ENCODE measurements around the gene UBA6. TPM values are rescaled to one million over a fixed set of nuclear protein-coding genes. Genes with fewer than 3 reads are reported as not detected.

Gene UBA6
- total RNA-seq, 2 experiments from 2014 or later = 116 to 117 TPM

- ChIA-PET CTCF (interaction anchor here (1.0 kb wide), 1 partner anchor 69 kb away, joined by 5 read pairs; the partner anchor contains the start of gene UBA6), POLR2A (interaction anchor here (0.8 to 1.3 kb wide), 4 partner anchors 67 to 109 kb away, joined by 3 read pairs; no protein-coding TSS in a partner anchor)
- H3K4me1 Mint-ChIP-seq = no peaks in the 10 kb centered on the region
- no peak for DNase-seq
- peaks cover 57% of the 10 kb centered on the region for H3K36me3 Mint-ChIP-seq (ENCODE audit: low read depth)
- H3K9me3 Mint-ChIP-seq = no peaks in the 10 kb centered on the region
- no peak overlapping the region for H3K4me3 Mint-ChIP-seq
- no peaks in the 10 kb centered on the region for H3K27me3 Mint-ChIP-seq
- no peak overlapping the region for H3K27ac Mint-ChIP-seq
Measured at GRCh38 chr4:67632492-67632891, 68.5 kb downstream of the UBA6 start.

GRCh38 chr4:67624939-67625338, 76.0 kb downstream of the UBA6 start:
- no peak overlapping the region for H3K27ac Mint-ChIP-seq
- no peaks in the 10 kb centered on the region for H3K9me3 Mint-ChIP-seq
- no peak overlapping the region for H3K4me3 Mint-ChIP-seq
- ChIA-PET POLR2A (no interaction called here), CTCF (no interaction called here)
- no peaks in the 10 kb centered on the region for H3K4me1 Mint-ChIP-seq
- H3K27me3 Mint-ChIP-seq = no peaks in the 10 kb centered on the region
- H3K36me3 Mint-ChIP-seq (ENCODE audit: low read depth) = peaks cover 59% of the 10 kb centered on the region
- DNase-seq = no peak

GRCh38 chr4:67616478-67616877, 84.5 kb downstream of the UBA6 start:
- Mint-ChIP-seq H3K27me3 (no peaks in the 10 kb centered on the region), H3K36me3 (ENCODE audit: low read depth) (peaks cover 71% of the 10 kb centered on the region), H3K9me3 (peaks cover 3% of the 10 kb centered on the region), H3K4me3 (no peak overlapping the region), H3K27ac (no peak overlapping the region), H3K4me1 (no peaks in the 10 kb centered on the region)
- POLR2A ChIA-PET = no interaction called here
- CTCF ChIA-PET = no interaction called here
- DNase-seq = no peak

- H3K27me3 Mint-ChIP-seq = no peaks in the 10 kb centered on the region
- H3K36me3 Mint-ChIP-seq (ENCODE audit: low read depth) = peaks cover 62% of the 10 kb centered on the region
- ChIA-PET POLR2A (no interaction called here), CTCF (no interaction called here)
- DNase-seq = no peak
- H3K4me3 Mint-ChIP-seq = no peak overlapping the region
- no peaks in the 10 kb centered on the region for H3K4me1 Mint-ChIP-seq
- H3K27ac Mint-ChIP-seq = no peak overlapping the region
- peaks cover 3% of the 10 kb centered on the region for H3K9me3 Mint-ChIP-seq
Measured at GRCh38 chr4:67615119-67615518, 85.8 kb downstream of the UBA6 start.

- no peak overlapping the region for H3K27ac Mint-ChIP-seq
Measured at GRCh38 chr4:67614186-67614585, 86.8 kb downstream of the UBA6 start.

GRCh38 chr4:67608027-67608426, 92.9 kb downstream of the UBA6 start:
- no peak overlapping the region for H3K27ac Mint-ChIP-seq
- CTCF ChIA-PET = no interaction called here

More at GRCh38 chr4:67614186-67614585, 86.8 kb downstream of the UBA6 start:
- peaks cover 3% of the 10 kb centered on the region for H3K9me3 Mint-ChIP-seq
- peaks cover 1% of the 10 kb centered on the region for H3K4me1 Mint-ChIP-seq
- no peaks in the 10 kb centered on the region for H3K27me3 Mint-ChIP-seq
- no peak overlapping the region for H3K4me3 Mint-ChIP-seq
- H3K36me3 Mint-ChIP-seq (ENCODE audit: low read depth) = peaks cover 64% of the 10 kb centered on the region
- no peak for DNase-seq
- CTCF ChIA-PET = no interaction called here
- POLR2A ChIA-PET = no interaction called here

GRCh38 chr4:67604749-67605148, 96.2 kb downstream of the UBA6 start:
- no peak for DNase-seq
- H3K27me3 Mint-ChIP-seq = no peaks in the 10 kb centered on the region
- CTCF ChIA-PET = no interaction called here

More at GRCh38 chr4:67608027-67608426, 92.9 kb downstream of the UBA6 start:
- POLR2A ChIA-PET = no interaction called here
- Mint-ChIP-seq H3K27me3 (no peaks in the 10 kb centered on the region), H3K4me1 (peaks cover 8% of the 10 kb centered on the region), H3K36me3 (ENCODE audit: low read depth) (peaks cover 60% of the 10 kb centered on the region), H3K4me3 (peak overlapping the region; percentile 3), H3K9me3 (peaks cover 5% of the 10 kb centered on the region)
- DNase-seq = no peak

GRCh38 chr4:67604029-67604381, 97.0 kb downstream of the UBA6 start:
- no peak overlapping the region for H3K4me3 Mint-ChIP-seq
- no peak for DNase-seq
- H3K27ac Mint-ChIP-seq = no peak overlapping the region
- no peaks in the 10 kb centered on the region for H3K27me3 Mint-ChIP-seq
- H3K4me1 Mint-ChIP-seq = peaks cover 6% of the 10 kb centered on the region
- peaks cover 67% of the 10 kb centered on the region for H3K36me3 Mint-ChIP-seq (ENCODE audit: low read depth)
- POLR2A ChIA-PET = interaction anchor here (1.0 kb wide), 1 partner anchor 26 kb away, joined by 3 read pairs; no protein-coding TSS in a partner anchor
- CTCF ChIA-PET = no interaction called here
- peaks cover 5% of the 10 kb centered on the region for H3K9me3 Mint-ChIP-seq

More at GRCh38 chr4:67604749-67605148, 96.2 kb downstream of the UBA6 start:
- no peak overlapping the region for H3K4me3 Mint-ChIP-seq
- POLR2A ChIA-PET = interaction anchor here (0.6 to 1.0 kb wide), 2 partner anchors 25 to 116 kb away, joined by 3 read pairs; no protein-coding TSS in a partner anchor
- peaks cover 74% of the 10 kb centered on the region for H3K36me3 Mint-ChIP-seq (ENCODE audit: low read depth)
- H3K27ac Mint-ChIP-seq = no peak overlapping the region
- H3K9me3 Mint-ChIP-seq = peaks cover 5% of the 10 kb centered on the region
- peaks cover 8% of the 10 kb centered on the region for H3K4me1 Mint-ChIP-seq

GRCh38 chr4:67603310-67604028, 97.5 kb downstream of the UBA6 start:
- no peak overlapping the region for H3K27ac Mint-ChIP-seq
- H3K4me3 Mint-ChIP-seq = no peak overlapping the region
- CTCF ChIA-PET = no interaction called here
- peaks cover 4% of the 10 kb centered on the region for H3K9me3 Mint-ChIP-seq
- H3K27me3 Mint-ChIP-seq = peaks cover 2% of the 10 kb centered on the region
- peaks cover 5% of the 10 kb centered on the region for H3K4me1 Mint-ChIP-seq
- H3K36me3 Mint-ChIP-seq (ENCODE audit: low read depth) = peaks cover 65% of the 10 kb centered on the region
- DNase-seq = no peak
- POLR2A ChIA-PET = no interaction called here

GRCh38 chr4:67593741-67594175, 107.2 kb downstream of the UBA6 start:
- Mint-ChIP-seq H3K4me3 (no peak overlapping the region), H3K27ac (no peak overlapping the region), H3K9me3 (peaks cover 5% of the 10 kb centered on the region), H3K27me3 (peaks cover 5% of the 10 kb centered on the region), H3K36me3 (ENCODE audit: low read depth) (peaks cover 37% of the 10 kb centered on the region), H3K4me1 (no peaks in the 10 kb centered on the region)
- no peak for DNase-seq
- CTCF ChIA-PET = interaction anchor here (0.9 kb wide), 1 partner anchor 153 kb away, joined by 3 read pairs; no protein-coding TSS in a partner anchor
- POLR2A ChIA-PET = no interaction called here

- no peaks in the 10 kb centered on the region for H3K9me3 Mint-ChIP-seq
- H3K4me1 Mint-ChIP-seq = peaks cover 2% of the 10 kb centered on the region
- H3K4me3 Mint-ChIP-seq = no peak overlapping the region
- CTCF ChIA-PET = no interaction called here
- H3K27me3 Mint-ChIP-seq = no peaks in the 10 kb centered on the region
- DNase-seq = no peak
- no peak overlapping the region for H3K27ac Mint-ChIP-seq
- POLR2A ChIA-PET = no interaction called here
- peaks cover 36% of the 10 kb centered on the region for H3K36me3 Mint-ChIP-seq (ENCODE audit: low read depth)
Measured at GRCh38 chr4:67587156-67587555, 113.8 kb downstream of the UBA6 start.

GRCh38 chr4:67584496-67584895, 116.5 kb downstream of the UBA6 start:
- Mint-ChIP-seq H3K36me3 (ENCODE audit: low read depth) (peaks cover 41% of the 10 kb centered on the region), H3K4me3 (no peak overlapping the region), H3K27ac (peak overlapping the region; percentile 7), H3K9me3 (no peaks in the 10 kb centered on the region), H3K4me1 (peaks cover 20% of the 10 kb centered on the region), H3K27me3 (no peaks in the 10 kb centered on the region)
- DNase-seq = no peak
- POLR2A ChIA-PET = no interaction called here
- CTCF ChIA-PET = no interaction called here

- H3K4me1 Mint-ChIP-seq = peaks cover 21% of the 10 kb centered on the region
- ChIA-PET POLR2A (no interaction called here), CTCF (interaction anchor here (0.7 to 1.3 kb wide), 3 partner anchors 8 to 164 kb away, joined by 3 to 4 read pairs (median 3); no protein-coding TSS in a partner anchor)
- H3K27me3 Mint-ChIP-seq = no peaks in the 10 kb centered on the region
- no peak for DNase-seq
- H3K4me3 Mint-ChIP-seq = no peak overlapping the region
- H3K36me3 Mint-ChIP-seq (ENCODE audit: low read depth) = peaks cover 47% of the 10 kb centered on the region
- H3K27ac Mint-ChIP-seq = peak overlapping the region; percentile 68
- no peaks in the 10 kb centered on the region for H3K9me3 Mint-ChIP-seq
Measured at GRCh38 chr4:67581913-67582312, 119.0 kb downstream of the UBA6 start.
